Subcutaneous adipose tissue (tissue), 4 donors: Measurements from ENCODE around the gene CAPN2. TPM values are rescaled to one million over a fixed set of nuclear protein-coding genes. Genes with fewer than 3 reads are reported as not detected.

Experiments
- CTCF ChIP-seq: fragments of 450-650 bp; IDR thresholded peaks from one replicate; pipeline ENCODE4 v1.5.1; 2016; ENCODE audit warnings: low read depth, mild to moderate bottlenecking, control low read depth, antibody characterized with exemption, moderate library complexity
- total RNA-seq, 4 donors: library from RNA; depleted of rRNA; stranded (reverse); fragments of >200 nt; gene quantifications; one replicate each; pipeline ENCODE4 v1.1.0, GENCODE V29; 2016

CAPN2 gene
- total RNA-seq, result 100 to 1,000 TPM; 177 to 263 (median 207) TPM

GRCh38 chr1:223712194-223712849 is at the start of gene CAPN2:
Gene CAPN2, plus strand, starts transcription at chr1:223712539. Its CDS starts 102 bp downstream, at chr1:223712641.
- no peak for TF ChIP-seq CTCF

GRCh38 chr1:223662943-223663342 is 49.4 kb upstream of the CAPN2 start:
- TF ChIP-seq CTCF, result no peak

- TF ChIP-seq CTCF, result no peak
These were observed 48.2 kb upstream of the CAPN2 start for GRCh38 chr1:223664106-223664505.

- TF ChIP-seq CTCF, result no peak
These were observed 46.6 kb upstream of the CAPN2 start, which contains the start of gene CAPN8 for GRCh38 chr1:223665592-223666312. Gene CAPN8, minus strand, starts transcription at chr1:223665701. Its CDS starts 55 bp downstream, at chr1:223665646.

- no peak for TF ChIP-seq CTCF
These were observed 44.7 kb upstream of the CAPN2 start for GRCh38 chr1:223667484-223668182.

GRCh38 chr1:223669003-223669795 is 43.1 kb upstream of the CAPN2 start:
- TF ChIP-seq CTCF, result no peak
